Breast epithelium (tissue), 4 donors: ENCODE data around the gene MMP3. TPM values are rescaled to one million over a fixed set of nuclear protein-coding genes. Genes with fewer than 3 reads are reported as not detected.

ENCODE experiments used
- DNase-seq, 2 donors: peaks; one replicate each; pipeline ENCODE4 v3.0.0-alpha.2; 2019; ENCODE audit warnings: low spot score in 2 of 2
- H3K27ac ChIP-seq, 2 donors: fragments of 200-600 bp; sonication (generic) in 1 of 2; one replicate each; pipeline ENCODE4 v1.5.1; 2016 to 2019; ENCODE audit warnings: mild to moderate bottlenecking in 1 of 2
- H3K27me3 ChIP-seq, 2 donors: fragments of 200-600 bp; sonication (generic) in 1 of 2; one replicate each; pipeline versions ENCODE4 v1.5.1 to v1.6.0; 2017 to 2019; ENCODE audit warnings: control low read depth in 1 of 2, mild to moderate bottlenecking in 1 of 2
- H3K36me3 ChIP-seq: fragments of 200-600 bp; one replicate; pipeline ENCODE4 v1.5.1; 2019
- H3K4me1 ChIP-seq, 2 donors: fragments of 200-600 bp; sonication (generic); one replicate each; pipeline ENCODE4 v1.5.1; 2016 to 2019; ENCODE audit warnings: control low read depth in 1 of 2
- H3K4me3 ChIP-seq, 3 donors: fragments of 200-600 bp; sonication (generic); 1 replicate in 2 of 3; 2 replicates in 1 of 3; pipeline ENCODE4 v1.5.1; 2016 to 2019; ENCODE audit warnings: mild to moderate bottlenecking in 3 of 3, moderate library complexity in 2 of 3
- H3K9me3 ChIP-seq, 2 donors: fragments of 200-600 bp; sonication (generic) in 1 of 2; one replicate each; pipeline ENCODE4 v1.5.1; 2016 to 2019; ENCODE audit warnings: control low read depth in 1 of 2
- POLR2A ChIP-seq: fragments of 450-650 bp; IDR thresholded peaks from one replicate; pipeline ENCODE4 v1.6.1; 2016; ENCODE audit warnings: antibody characterized with exemption, mild to moderate bottlenecking, moderate library complexity
- POLR2AphosphoS5 ChIP-seq, 3 donors: sonication (generic); formaldehyde crosslinking; IDR thresholded peaks; one replicate each; pipeline ENCODE4 v1.6.1; 2017; ENCODE audit warnings: antibody characterized with exemption in 3 of 3
- intact Hi-C: fragments of 100-400 bp; cut with DNase I; formaldehyde crosslinking; loops from one replicate; pipeline ENCODE4 v1.15.1; 2023; ENCODE audit warnings: low total_unique reads
- total RNA-seq, 3 donors: library from RNA; depleted of rRNA; stranded (reverse); fragments of >200 nt; gene quantifications; one replicate each; pipeline ENCODE4 v1.1.0, GENCODE V29; 2016
- TF ChIP-seq, protein P1 (sequence below), 3 donors: fragments of 450-650 bp; IDR thresholded peaks; one replicate each; pipeline ENCODE4 v1.5.1; 2016 to 2017; ENCODE audit warnings: antibody characterized with exemption in 3 of 3, mild to moderate bottlenecking in 3 of 3, moderate library complexity in 3 of 3

MMP3 gene
- total RNA-seq, 3 donors from 2014 or later = 11.0 to 63.4 (median 23.9) TPM

DNA sequence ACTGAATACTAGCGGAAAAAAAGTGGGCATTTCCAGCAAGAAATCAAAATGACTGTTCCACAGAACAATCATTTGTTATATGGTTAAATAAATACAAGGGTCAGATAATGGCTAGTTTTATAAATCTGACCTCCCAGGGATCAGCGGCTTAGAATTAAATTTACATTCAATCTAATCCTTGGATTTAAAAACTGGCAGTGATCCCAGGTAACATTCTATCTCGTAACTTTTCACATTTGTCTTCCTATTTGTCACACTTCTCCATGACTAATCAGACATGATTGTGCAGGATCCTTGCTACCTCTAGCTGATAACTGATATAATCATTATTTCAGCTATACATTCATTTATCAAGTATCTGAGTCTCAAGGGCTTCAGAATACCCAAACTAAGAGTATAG is 2.9 kb upstream of the MMP3 start:
- H3K4me1 ChIP-seq = no peaks in the 10 kb centered on the region
- no peak overlapping the region for H3K27ac ChIP-seq
- TF ChIP-seq POLR2A = no peak
- TF ChIP-seq, protein P1, sequence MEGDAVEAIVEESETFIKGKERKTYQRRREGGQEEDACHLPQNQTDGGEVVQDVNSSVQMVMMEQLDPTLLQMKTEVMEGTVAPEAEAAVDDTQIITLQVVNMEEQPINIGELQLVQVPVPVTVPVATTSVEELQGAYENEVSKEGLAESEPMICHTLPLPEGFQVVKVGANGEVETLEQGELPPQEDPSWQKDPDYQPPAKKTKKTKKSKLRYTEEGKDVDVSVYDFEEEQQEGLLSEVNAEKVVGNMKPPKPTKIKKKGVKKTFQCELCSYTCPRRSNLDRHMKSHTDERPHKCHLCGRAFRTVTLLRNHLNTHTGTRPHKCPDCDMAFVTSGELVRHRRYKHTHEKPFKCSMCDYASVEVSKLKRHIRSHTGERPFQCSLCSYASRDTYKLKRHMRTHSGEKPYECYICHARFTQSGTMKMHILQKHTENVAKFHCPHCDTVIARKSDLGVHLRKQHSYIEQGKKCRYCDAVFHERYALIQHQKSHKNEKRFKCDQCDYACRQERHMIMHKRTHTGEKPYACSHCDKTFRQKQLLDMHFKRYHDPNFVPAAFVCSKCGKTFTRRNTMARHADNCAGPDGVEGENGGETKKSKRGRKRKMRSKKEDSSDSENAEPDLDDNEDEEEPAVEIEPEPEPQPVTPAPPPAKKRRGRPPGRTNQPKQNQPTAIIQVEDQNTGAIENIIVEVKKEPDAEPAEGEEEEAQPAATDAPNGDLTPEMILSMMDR (IDR thresholded peaks at IDR 0.05) = no peak
- TF ChIP-seq POLR2AphosphoS5 (IDR thresholded peaks at IDR 0.05) = no peak
- no peaks in the 10 kb centered on the region for H3K9me3 ChIP-seq
- H3K36me3 ChIP-seq = no peaks in the 10 kb centered on the region
- no peak overlapping the region for H3K4me3 ChIP-seq
- no peaks in the 10 kb centered on the region for H3K27me3 ChIP-seq
- intact Hi-C loops = no loop called here
- no peak for DNase-seq

- DNase-seq = no peak
- Histone ChIP-seq H3K27ac (no peak overlapping the region), H3K4me3 (no peak overlapping the region), H3K36me3 (no peaks in the 10 kb centered on the region), H3K27me3 (no peaks in the 10 kb centered on the region), H3K4me1 (no peaks in the 10 kb centered on the region), H3K9me3 (no peaks in the 10 kb centered on the region)
- no peak for TF ChIP-seq POLR2A
- TF ChIP-seq, protein P1 (IDR thresholded peaks at IDR 0.05) = no peak
- no peak for TF ChIP-seq POLR2AphosphoS5 (IDR thresholded peaks at IDR 0.05)
- intact Hi-C loops = no loop called here
Measured at GRCh38 chr11:102842930-102843329, 479 bp downstream of the MMP3 start.

- no peak overlapping the region for H3K27ac ChIP-seq
- H3K36me3 ChIP-seq = no peaks in the 10 kb centered on the region
- no peaks in the 10 kb centered on the region for H3K27me3 ChIP-seq
- intact Hi-C loops = no loop called here
- DNase-seq = no peak
- no peaks in the 10 kb centered on the region for H3K9me3 ChIP-seq
- H3K4me3 ChIP-seq = no peak overlapping the region
- TF ChIP-seq POLR2A = no peak
- TF ChIP-seq, protein P1 (IDR thresholded peaks at IDR 0.05) = no peak
- no peak for TF ChIP-seq POLR2AphosphoS5 (IDR thresholded peaks at IDR 0.05)
- no peaks in the 10 kb centered on the region for H3K4me1 ChIP-seq
Measured at GRCh38 chr11:102840018-102840417, 3.4 kb downstream of the MMP3 start.

DNA sequence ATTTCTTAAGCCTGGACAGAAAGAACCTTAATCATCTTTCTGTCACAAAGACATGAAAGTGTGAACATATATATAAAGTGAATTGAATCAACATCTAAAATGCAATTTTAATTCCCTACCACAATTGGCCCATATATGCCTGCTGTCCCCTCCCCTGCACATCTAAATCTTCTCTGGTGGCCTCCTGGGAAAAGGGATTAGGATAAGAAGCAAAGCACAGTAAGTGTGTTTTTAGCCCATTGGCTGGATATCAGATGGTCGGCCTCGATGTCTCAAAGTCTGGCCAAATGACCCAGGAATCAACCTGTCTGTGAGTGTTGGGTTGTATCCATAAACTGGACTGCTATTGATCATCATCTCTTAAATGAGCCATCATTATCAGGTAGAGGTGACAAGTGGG is 5.8 kb downstream of the MMP3 start:
- no peak for TF ChIP-seq POLR2AphosphoS5 (IDR thresholded peaks at IDR 0.05)
- TF ChIP-seq POLR2A = no peak
- TF ChIP-seq, protein P1 (IDR thresholded peaks at IDR 0.05) = no peak
- Histone ChIP-seq H3K4me1 (no peaks in the 10 kb centered on the region), H3K27ac (no peak overlapping the region), H3K36me3 (no peaks in the 10 kb centered on the region), H3K4me3 (no peak overlapping the region), H3K9me3 (no peaks in the 10 kb centered on the region), H3K27me3 (no peaks in the 10 kb centered on the region)
- intact Hi-C loops = no loop called here
- no peak for DNase-seq

DNA sequence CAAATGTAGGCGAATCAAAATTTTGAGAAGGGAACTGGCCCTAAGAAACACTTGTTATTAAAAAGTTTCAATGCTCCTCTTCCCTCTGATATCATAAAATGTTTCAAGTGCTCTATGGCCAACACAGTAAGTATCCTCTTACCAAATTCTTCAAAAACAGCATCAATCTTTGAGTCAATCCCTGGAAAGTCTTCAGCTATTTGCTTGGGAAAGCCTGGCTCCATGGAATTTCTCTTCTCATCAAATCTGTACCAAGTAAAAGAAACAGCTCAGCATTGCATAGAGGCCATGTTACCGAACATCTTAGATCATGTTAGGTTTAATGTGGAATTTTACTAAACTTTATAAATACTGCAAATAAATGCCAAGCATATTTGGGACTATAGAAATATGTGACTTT is 6.3 kb downstream of the MMP3 start:
- no peaks in the 10 kb centered on the region for H3K9me3 ChIP-seq
- TF ChIP-seq, protein P1 (IDR thresholded peaks at IDR 0.05) = no peak
- TF ChIP-seq POLR2AphosphoS5 (IDR thresholded peaks at IDR 0.05) (no peak), POLR2A (no peak)
- H3K4me1 ChIP-seq = no peaks in the 10 kb centered on the region
- peak overlapping the region in 1 of 2 donors; percentile 32 for H3K27ac ChIP-seq
- no peak for DNase-seq
- no peaks in the 10 kb centered on the region for H3K27me3 ChIP-seq
- no peak overlapping the region for H3K4me3 ChIP-seq
- H3K36me3 ChIP-seq = no peaks in the 10 kb centered on the region
- intact Hi-C loops = no loop called here
